ENCODE results near the gene ST8SIA5. TPM values are rescaled to one million over a fixed set of nuclear protein-coding genes. Genes with fewer than 3 reads are reported as not detected.

The ST8SIA5 gene
- total and polyA plus RNA-seq, 7 donors, result under 0.01 to 0.81 (median 0.22) TPM; not detected in 3

DNA sequence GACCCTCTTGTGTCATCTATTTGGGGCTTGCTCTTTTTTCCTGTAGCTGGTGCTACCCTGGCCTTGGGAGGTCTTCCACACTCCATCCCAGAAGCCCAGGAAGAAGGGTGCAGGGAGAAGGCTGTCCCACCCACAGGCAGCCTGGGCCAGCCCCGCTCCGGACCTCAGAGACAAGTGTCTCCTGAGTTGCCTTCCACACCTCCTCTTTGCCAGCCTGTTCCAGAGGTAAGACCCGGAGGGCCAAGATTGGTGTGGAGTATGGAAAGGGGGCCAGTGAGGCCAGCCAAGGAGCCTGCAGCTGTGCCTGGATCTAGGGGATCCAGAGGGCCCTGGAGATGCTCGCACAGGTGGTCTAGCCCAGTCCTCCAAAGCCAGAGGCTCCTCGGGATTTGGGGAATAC is 40.5 kb downstream of the ST8SIA5 start:
- Histone ChIP-seq H3K4me3 (no peak overlapping the region), H3K4me1 (peaks cover 0 to 13% (median 6%) of the 10 kb centered on the region in 4 donors), H3K36me3 (no peaks in the 10 kb centered on the region), H3K9me3 (no peaks in the 10 kb centered on the region), H3K27ac (no peak overlapping the region), H3K27me3 (no peaks in the 10 kb centered on the region)
- TF ChIP-seq EP300 (IDR thresholded peaks at IDR 0.05), result no peak
- no peak for TF ChIP-seq POLR2AphosphoS5 (IDR thresholded peaks at IDR 0.05)
- no peak for TF ChIP-seq POLR2A (IDR thresholded peaks at IDR 0.05)
- TF ChIP-seq, protein P1, sequence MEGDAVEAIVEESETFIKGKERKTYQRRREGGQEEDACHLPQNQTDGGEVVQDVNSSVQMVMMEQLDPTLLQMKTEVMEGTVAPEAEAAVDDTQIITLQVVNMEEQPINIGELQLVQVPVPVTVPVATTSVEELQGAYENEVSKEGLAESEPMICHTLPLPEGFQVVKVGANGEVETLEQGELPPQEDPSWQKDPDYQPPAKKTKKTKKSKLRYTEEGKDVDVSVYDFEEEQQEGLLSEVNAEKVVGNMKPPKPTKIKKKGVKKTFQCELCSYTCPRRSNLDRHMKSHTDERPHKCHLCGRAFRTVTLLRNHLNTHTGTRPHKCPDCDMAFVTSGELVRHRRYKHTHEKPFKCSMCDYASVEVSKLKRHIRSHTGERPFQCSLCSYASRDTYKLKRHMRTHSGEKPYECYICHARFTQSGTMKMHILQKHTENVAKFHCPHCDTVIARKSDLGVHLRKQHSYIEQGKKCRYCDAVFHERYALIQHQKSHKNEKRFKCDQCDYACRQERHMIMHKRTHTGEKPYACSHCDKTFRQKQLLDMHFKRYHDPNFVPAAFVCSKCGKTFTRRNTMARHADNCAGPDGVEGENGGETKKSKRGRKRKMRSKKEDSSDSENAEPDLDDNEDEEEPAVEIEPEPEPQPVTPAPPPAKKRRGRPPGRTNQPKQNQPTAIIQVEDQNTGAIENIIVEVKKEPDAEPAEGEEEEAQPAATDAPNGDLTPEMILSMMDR (IDR thresholded peaks at IDR 0.05), result no peak
- WGBS, 2 donors, result 85 to 92% methylated on average over 5 of the region's 5 CpGs
- peak; percentile 49 for DNase-seq
- intact Hi-C loops (cut with DNase I), result no loop called here

DNA sequence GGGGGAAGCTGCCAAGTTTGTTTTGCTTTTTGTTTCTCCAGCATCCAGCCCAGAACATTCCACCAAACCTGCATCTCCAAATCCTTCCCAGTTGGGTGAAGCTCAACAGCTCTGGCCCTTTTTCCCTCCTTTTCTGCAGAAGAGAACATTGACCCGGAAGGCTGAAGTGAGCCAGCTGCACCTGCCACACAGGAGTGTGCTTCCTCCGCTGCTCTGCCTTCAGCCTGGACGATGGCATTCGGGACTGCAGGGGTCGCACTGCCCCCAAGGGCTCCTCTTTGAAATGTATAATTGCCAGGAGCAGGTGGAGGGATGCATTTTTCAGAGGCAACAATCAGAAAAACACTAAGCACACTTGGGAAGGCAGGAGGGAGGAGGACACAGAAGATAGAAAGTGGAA is 41.8 kb downstream of the ST8SIA5 start:
- no peak for DNase-seq
- Histone ChIP-seq H3K27me3 (no peaks in the 10 kb centered on the region), H3K4me3 (no peak overlapping the region), H3K9me3 (no peaks in the 10 kb centered on the region), H3K4me1 (peaks cover 0 to 13% (median 6%) of the 10 kb centered on the region in 4 donors), H3K36me3 (no peaks in the 10 kb centered on the region), H3K27ac (no peak overlapping the region)
- TF ChIP-seq, protein P1 (IDR thresholded peaks at IDR 0.05), result no peak
- TF ChIP-seq POLR2A (IDR thresholded peaks at IDR 0.05) (no peak), EP300 (IDR thresholded peaks at IDR 0.05) (no peak), POLR2AphosphoS5 (IDR thresholded peaks at IDR 0.05) (no peak)
- WGBS, 2 donors, result 51 to 66% methylated on average over 5 of the region's 5 CpGs
- intact Hi-C loops (cut with DNase I), result no loop called here

DNA sequence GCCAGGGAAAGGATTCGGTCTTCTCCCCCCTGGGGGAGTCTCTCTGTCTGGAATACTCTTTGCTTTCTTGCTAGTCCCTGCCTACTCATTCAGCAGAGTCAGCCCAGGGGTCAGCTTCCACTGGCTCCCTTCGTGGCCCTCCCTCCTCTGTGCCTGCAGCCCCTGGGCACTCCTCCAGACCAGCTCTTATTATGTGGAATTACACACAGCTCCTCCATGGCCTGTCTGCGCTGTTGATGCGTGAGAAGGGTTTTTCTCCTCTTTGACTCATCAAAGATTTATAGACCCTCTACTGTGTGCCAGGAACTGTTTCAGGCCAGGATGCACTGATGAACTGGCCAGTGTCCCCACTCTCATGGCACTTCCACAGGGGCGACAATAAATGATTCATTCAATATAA is 44.4 kb downstream of the ST8SIA5 start:
- no peak overlapping the region for H3K4me3 ChIP-seq
- H3K36me3 ChIP-seq, result no peaks in the 10 kb centered on the region
- TF ChIP-seq POLR2A (IDR thresholded peaks at IDR 0.05), result no peak
- TF ChIP-seq, protein P1 (IDR thresholded peaks at IDR 0.05), result no peak
- no peak for TF ChIP-seq POLR2AphosphoS5 (IDR thresholded peaks at IDR 0.05)
- no peak for TF ChIP-seq EP300 (IDR thresholded peaks at IDR 0.05)
- H3K27ac ChIP-seq, result no peak overlapping the region
- H3K9me3 ChIP-seq, result no peaks in the 10 kb centered on the region
- DNase-seq, result no peak
- H3K27me3 ChIP-seq, result no peaks in the 10 kb centered on the region
- WGBS, 2 donors, result 57 to 66% methylated on average over 5 of the region's 5 CpGs
- intact Hi-C loops (cut with DNase I), result no loop called here
- H3K4me1 ChIP-seq, result no peaks in the 10 kb centered on the region

DNA sequence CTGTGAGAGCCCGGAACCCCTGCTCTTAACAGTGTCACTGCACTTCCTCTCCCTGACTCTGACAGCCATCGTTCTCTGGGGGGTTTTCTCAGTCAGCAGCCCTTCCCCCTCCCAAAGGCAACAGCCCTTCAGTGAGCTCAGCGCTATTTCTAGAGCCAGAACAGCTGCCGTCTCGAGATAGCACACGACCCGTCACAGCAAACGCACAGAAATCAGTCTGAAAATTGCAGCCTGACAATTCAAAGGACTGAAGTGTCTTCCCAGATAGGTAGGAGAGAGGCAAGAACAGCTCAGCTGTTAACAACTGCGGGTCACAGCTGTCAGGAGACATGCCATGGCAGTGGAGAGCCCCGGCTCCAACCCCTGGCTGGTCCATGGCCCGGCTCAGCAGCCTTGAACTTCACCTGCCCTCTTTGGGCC is 45.4 kb downstream of the ST8SIA5 start:
- Histone ChIP-seq H3K27me3 (no peaks in the 10 kb centered on the region), H3K36me3 (no peaks in the 10 kb centered on the region), H3K4me1 (no peaks in the 10 kb centered on the region), H3K27ac (no peak overlapping the region), H3K9me3 (no peaks in the 10 kb centered on the region), H3K4me3 (no peak overlapping the region)
- TF ChIP-seq POLR2AphosphoS5 (IDR thresholded peaks at IDR 0.05) (no peak), EP300 (IDR thresholded peaks at IDR 0.05) (no peak), POLR2A (IDR thresholded peaks at IDR 0.05) (no peak)
- TF ChIP-seq, protein P1 (IDR thresholded peaks at IDR 0.05), result no peak
- intact Hi-C loops (cut with DNase I), result no loop called here
- DNase-seq, result no peak
- 25 to 44% methylated on average over 11 of the region's 11 CpGs for WGBS, 2 donors

DNA sequence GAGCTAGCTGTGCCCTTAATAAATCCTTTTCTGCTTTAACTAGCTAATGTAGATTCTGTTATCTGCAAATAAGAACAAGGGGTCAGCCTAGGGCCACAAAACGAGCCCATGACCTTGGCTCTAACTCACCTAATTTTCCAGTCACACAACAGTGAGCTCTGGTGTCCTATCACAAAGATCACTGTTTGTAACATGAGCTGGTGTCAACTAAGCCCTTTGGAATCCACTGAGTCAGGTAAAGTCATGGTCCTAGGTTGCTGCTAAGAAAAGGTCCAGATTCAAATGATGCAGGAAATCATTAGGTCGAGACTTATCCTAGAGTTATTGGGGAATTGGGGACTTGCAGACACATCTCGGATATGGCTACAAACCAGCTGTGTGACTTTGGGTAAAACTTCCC is 49.9 kb downstream of the ST8SIA5 start:
- H3K4me1 ChIP-seq, result no peaks in the 10 kb centered on the region
- DNase-seq, result no peak
- H3K36me3 ChIP-seq, result no peaks in the 10 kb centered on the region
- no peaks in the 10 kb centered on the region for H3K27me3 ChIP-seq
- H3K9me3 ChIP-seq, result no peaks in the 10 kb centered on the region
- TF ChIP-seq EP300 (IDR thresholded peaks at IDR 0.05) (no peak), POLR2A (IDR thresholded peaks at IDR 0.05) (no peak), POLR2AphosphoS5 (IDR thresholded peaks at IDR 0.05) (no peak)
- TF ChIP-seq, protein P1 (IDR thresholded peaks at IDR 0.05), result no peak
- no peak overlapping the region for H3K27ac ChIP-seq
- WGBS, 2 donors, result 59 to 81% methylated on average over 3 of the region's 3 CpGs
- intact Hi-C loops (cut with DNase I), result no loop called here
- no peak overlapping the region for H3K4me3 ChIP-seq

Data from sigmoid colon (tissue), 7 donors.